ENCODE data around the gene DBR1. TPM values are rescaled to one million over a fixed set of nuclear protein-coding genes. Genes with fewer than 3 reads are reported as not detected.

Gene DBR1
- 10 to 100 TPM in 3 of 4 donors, 1 to 10 TPM in 1; 7.2 to 13.1 (median 11.7) TPM for total RNA-seq

- ATAC-seq (ENCODE audit: low FRiP score): peak; percentile 94
- TF ChIP-seq CTCF (IDR thresholded peaks at IDR 0.05): no peak
- peak; percentile 69 for DNase-seq (ENCODE audit: low spot score)
Observed at GRCh38 chr3:138174421-138175131, at the start of gene DBR1. Gene DBR1, minus strand, starts transcription at chr3:138174921. Its CDS starts 126 bp downstream, at chr3:138174795.

- ATAC-seq (ENCODE audit: low FRiP score) (no peak), DNase-seq (ENCODE audit: low spot score) (no peak)
- TF ChIP-seq CTCF (IDR thresholded peaks at IDR 0.05): no peak
Observed at GRCh38 chr3:138222942-138223287, 48.2 kb upstream of the DBR1 start.

- no peak for TF ChIP-seq CTCF (IDR thresholded peaks at IDR 0.05)
- DNase-seq (ENCODE audit: low spot score) (no peak), ATAC-seq (ENCODE audit: low FRiP score) (no peak)
Observed at GRCh38 chr3:138222131-138222941, 47.6 kb upstream of the DBR1 start.

GRCh38 chr3:138220788-138221187, 46.1 kb upstream of the DBR1 start:
- DNase-seq (ENCODE audit: low spot score) (no peak), ATAC-seq (ENCODE audit: low FRiP score) (no peak)
- TF ChIP-seq CTCF (IDR thresholded peaks at IDR 0.05): no peak

GRCh38 chr3:138220242-138220641, 45.5 kb upstream of the DBR1 start:
- DNase-seq (ENCODE audit: low spot score) (no peak), ATAC-seq (ENCODE audit: low FRiP score) (no peak)
- no peak for TF ChIP-seq CTCF (IDR thresholded peaks at IDR 0.05)

- ATAC-seq (ENCODE audit: low FRiP score) (no peak), DNase-seq (ENCODE audit: low spot score) (no peak)
- no peak for TF ChIP-seq CTCF (IDR thresholded peaks at IDR 0.05)
Observed at GRCh38 chr3:138219255-138219654, 44.5 kb upstream of the DBR1 start.

Data from omental fat pad (tissue), 4 donors.